Measurements from ENCODE around the gene FAAP100.

Gene FAAP100

GRCh38 chr17:81522491-81523401 is 29.4 kb downstream of the FAAP100 start:
- DNase-seq, result no peak

- DNase-seq, result no peak
Measured at GRCh38 chr17:81520021-81520901, 31.9 kb downstream of the FAAP100 start.

- DNase-seq, result no peak
Measured at GRCh38 chr17:81519284-81520020, 32.7 kb downstream of the FAAP100 start.

- peak; percentile 42 for DNase-seq
Measured at GRCh38 chr17:81518785-81519283, 33.3 kb downstream of the FAAP100 start.

GRCh38 chr17:81518113-81518784 is 33.9 kb downstream of the FAAP100 start:
- no peak for DNase-seq

GRCh38 chr17:81517339-81518112 is 34.6 kb downstream of the FAAP100 start:
- no peak for DNase-seq

GRCh38 chr17:81517009-81517338 is 35.2 kb downstream of the FAAP100 start:
- no peak for DNase-seq

GRCh38 chr17:81516439-81516838 is 35.7 kb downstream of the FAAP100 start:
- no peak for DNase-seq

GRCh38 chr17:81515530-81516041 is 36.6 kb downstream of the FAAP100 start:
- no peak for DNase-seq

GRCh38 chr17:81514739-81515529 is 37.2 kb downstream of the FAAP100 start:
- DNase-seq, result peak; percentile 87

GRCh38 chr17:81514489-81514738 is 37.7 kb downstream of the FAAP100 start:
- DNase-seq, result no peak

- peak; percentile 82 for DNase-seq
Measured at GRCh38 chr17:81513753-81514488, 38.2 kb downstream of the FAAP100 start.

- DNase-seq, result peak; percentile 72
Measured at GRCh38 chr17:81513372-81513752, 38.8 kb downstream of the FAAP100 start.

- peak; percentile 93 for DNase-seq
Measured at GRCh38 chr17:81512562-81513371, 39.4 kb downstream of the FAAP100 start, which contains the start of gene ACTG1. ACTG1 (minus strand) TSS chr17:81512799; CDS start chr17:81512354, 445 bp downstream.

GRCh38 chr17:81511804-81512561 is 40.2 kb downstream of the FAAP100 start:
- DNase-seq, result no peak

GRCh38 chr17:81511554-81511803 is 40.7 kb downstream of the FAAP100 start:
- DNase-seq, result peak; percentile 38

- no peak for DNase-seq
Measured at GRCh38 chr17:81510785-81511553, 41.2 kb downstream of the FAAP100 start.
